T-helper 17 cell (primary cell): ENCODE data around the gene RIIAD1. TPM values are rescaled to one million over a fixed set of nuclear protein-coding genes. Genes with fewer than 3 reads are reported as not detected.
"Not testable (repeated sequence)": the region's sequence is repeated elsewhere in the genome, so short reads cannot be mapped to it uniquely, and the experiment has no call there.

Source experiments
- ATAC-seq: fragments of 150-1000 bp; cut with Tn5 transposase; 2 replicates; pipeline ENCODE4 v1.10.0; 2021; ENCODE audit warnings: mild to moderate bottlenecking, moderate library complexity
- DNase-seq, 3 donors: peaks; one replicate each; pipeline versions ENCODE4 v3.0.0 to v3.0.0-alpha.2; 2020 to 2021
- H3K9me3 ChIP-seq: one replicate; pipeline ENCODE4 v1.7.0; 2013; ENCODE audit warnings: low read length, mild to moderate bottlenecking; ENCODE audit not compliant: control insufficient read depth, poor library complexity, severe bottlenecking
- H3K27ac Mint-ChIP-seq: one replicate; pipeline ENCODE4 v1.8.0; 2022; ENCODE audit warnings: mild to moderate bottlenecking, moderate library complexity, mixed read lengths
- H3K27me3 Mint-ChIP-seq: one replicate; pipeline ENCODE4 v1.8.0; 2022; ENCODE audit warnings: mixed read lengths
- H3K36me3 Mint-ChIP-seq: one replicate; pipeline ENCODE4 v1.8.0; 2022; ENCODE audit warnings: low read depth, mixed read lengths
- H3K4me1 Mint-ChIP-seq: one replicate; pipeline ENCODE4 v1.8.0; 2022; ENCODE audit warnings: mild to moderate bottlenecking, mixed read lengths
- H3K4me3 Mint-ChIP-seq: one replicate; pipeline ENCODE4 v1.8.0; 2022; ENCODE audit warnings: mild to moderate bottlenecking, moderate library complexity, mixed read lengths
- total RNA-seq, 4 donors: library from RNA in 2 of 4; stranded (reverse) in 2 of 4; gene quantifications; one replicate each; pipeline ENCODE4 v1.2.3 and lab custom pipeline; 2022 to 2026

Gene RIIAD1, protein sequence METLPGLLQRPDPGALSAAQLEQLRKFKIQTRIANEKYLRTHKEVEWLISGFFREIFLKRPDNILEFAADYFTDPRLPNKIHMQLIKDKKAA
- not detected for total RNA-seq
- 0 reads per million in 2 donors for total RNA-seq (lab: John Stamatoyannopoulos, UW)

DNA sequence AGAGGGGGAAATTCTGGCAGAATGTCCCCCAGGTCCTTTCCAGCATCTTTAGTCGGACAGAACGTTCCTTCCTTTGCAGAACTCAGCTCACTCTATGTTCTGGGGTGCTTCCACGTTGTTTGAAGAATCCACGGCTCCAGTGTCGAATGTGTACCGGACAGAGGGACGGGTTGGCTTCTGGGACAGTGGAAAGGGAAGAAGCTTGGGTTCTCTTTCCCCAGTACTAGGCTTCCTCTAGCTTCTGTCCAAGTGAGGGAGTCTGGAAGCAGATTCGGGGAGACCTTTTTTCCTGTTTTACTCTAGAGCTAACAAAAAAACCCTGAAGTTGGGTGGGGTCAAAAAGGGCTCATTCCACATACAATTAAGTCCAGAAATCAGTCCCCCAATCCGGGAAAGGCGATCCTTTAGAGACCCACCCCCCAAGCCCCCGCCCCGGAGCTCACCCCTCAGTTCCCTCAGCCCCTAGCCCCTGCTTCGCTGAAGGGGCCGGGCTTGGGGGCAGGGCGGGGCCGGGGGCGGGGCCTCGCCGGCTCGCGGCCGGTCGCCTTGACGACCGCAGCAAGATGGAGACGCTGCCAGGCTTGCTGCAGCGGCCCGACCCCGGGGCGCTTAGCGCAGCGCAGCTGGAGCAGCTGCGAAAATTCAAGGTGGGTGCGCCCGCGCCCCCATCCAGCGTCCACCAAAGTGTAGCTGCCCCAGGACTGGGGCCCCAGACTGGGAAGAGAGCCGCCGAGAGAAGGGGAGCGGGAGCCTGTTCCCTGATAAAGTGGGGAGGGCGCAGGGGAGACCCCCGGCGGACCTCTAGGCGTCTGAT is at the start of gene RIIAD1:
RIIAD1 (plus strand) TSS at position 549 of the 814 bp plus-strand sequence; CDS start at position 564, 15 bp downstream.
- ATAC-seq (peak; percentile 87), DNase-seq (peak in 2 of 3 donors; percentile 36 to 43)
- Mint-ChIP-seq H3K4me1 (peaks cover 21% of the 10 kb centered on the region), H3K27me3 (peaks cover 69% of the 10 kb centered on the region), H3K4me3 (peak within 1 kb of the TSS; percentile 86), H3K36me3 (peaks cover 3% of the 10 kb centered on the region), H3K27ac (no peak within 1 kb of the TSS)
- no peaks in the 10 kb centered on the region for H3K9me3 ChIP-seq

DNA sequence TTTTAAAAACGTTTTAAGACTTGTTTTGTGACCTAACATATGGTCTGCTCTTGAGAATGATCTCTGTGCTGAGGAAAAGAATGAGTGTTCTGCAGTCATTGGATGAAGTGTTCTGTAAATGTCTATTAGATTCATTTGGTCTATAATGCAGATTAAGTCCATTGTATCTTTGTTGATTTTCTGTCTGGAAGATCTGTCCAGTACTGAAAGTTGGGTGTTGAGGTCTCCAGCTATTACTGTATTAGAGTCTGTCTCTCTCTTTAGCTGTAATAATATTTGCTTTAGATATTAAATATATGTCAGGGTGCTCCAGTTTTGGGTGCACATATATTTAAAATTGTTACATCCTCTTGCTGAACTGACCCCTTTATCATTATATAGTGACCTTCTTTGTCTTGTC is 47.9 kb upstream of the RIIAD1 start:
- Mint-ChIP-seq H3K27ac (no peak overlapping the region), H3K4me1 (peaks cover 10% of the 10 kb centered on the region), H3K36me3 (peaks cover 17% of the 10 kb centered on the region), H3K4me3 (no peak overlapping the region), H3K27me3 (no peaks in the 10 kb centered on the region)
- ATAC-seq (no peak), DNase-seq (no peak)
- no peaks in the 10 kb centered on the region for H3K9me3 ChIP-seq

DNA sequence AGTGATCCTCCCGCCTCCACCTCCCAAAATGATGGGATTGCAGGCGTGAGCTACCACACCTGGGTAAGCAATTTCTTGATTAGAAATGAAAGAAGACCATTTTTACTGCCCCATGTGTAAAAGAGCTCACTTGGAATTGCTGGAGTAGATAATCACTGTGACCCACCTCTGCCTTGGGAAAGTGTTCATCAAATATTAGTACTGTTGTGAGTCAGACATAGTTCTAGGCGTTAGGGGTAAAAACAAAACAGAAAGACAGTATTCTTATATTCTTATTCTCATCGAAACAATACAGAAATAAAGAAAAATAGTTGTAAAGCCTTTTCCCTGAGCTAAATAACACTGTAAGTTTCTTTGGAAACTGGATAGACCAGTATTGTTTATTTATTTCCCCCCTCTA is 40.9 kb upstream of the RIIAD1 start:
- no peaks in the 10 kb centered on the region for H3K9me3 ChIP-seq
- no peak overlapping the region for H3K4me3 Mint-ChIP-seq
- H3K27me3 Mint-ChIP-seq: no peaks in the 10 kb centered on the region

GRCh38 chr1:151680826-151681225 is 40.5 kb upstream of the RIIAD1 start:
- no peaks in the 10 kb centered on the region for H3K9me3 ChIP-seq
- Mint-ChIP-seq H3K36me3 (peaks cover 5% of the 10 kb centered on the region), H3K4me3 (no peak overlapping the region), H3K27ac (no peak overlapping the region), H3K27me3 (no peaks in the 10 kb centered on the region), H3K4me1 (peaks cover 3% of the 10 kb centered on the region)
- DNase-seq (no peak), ATAC-seq (no peak)

More for the DNA sequence above, 40.9 kb upstream of the RIIAD1 start:
- DNase-seq (no peak), ATAC-seq (no peak)
- Mint-ChIP-seq H3K4me1 (peaks cover 2% of the 10 kb centered on the region), H3K36me3 (peaks cover 5% of the 10 kb centered on the region), H3K27ac (no peak overlapping the region)

DNA sequence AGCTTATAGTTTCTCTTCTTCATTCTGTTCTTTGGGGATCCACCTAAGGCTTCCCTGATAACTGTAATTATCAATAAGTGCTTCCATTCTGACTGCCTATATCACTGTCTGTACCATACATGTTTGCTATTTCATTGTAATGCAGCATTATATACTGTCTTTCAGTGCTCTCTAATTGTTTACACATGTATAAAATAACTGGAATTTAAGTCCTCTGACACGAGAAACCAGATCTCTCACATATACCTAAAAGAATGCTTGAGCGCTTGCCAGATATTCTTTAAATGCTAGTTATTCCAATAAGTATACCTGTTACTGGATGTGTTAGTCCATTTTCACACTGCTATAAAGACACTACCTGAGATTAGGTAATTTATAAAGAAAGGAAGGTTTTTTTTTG is 39.4 kb upstream of the RIIAD1 start:
- H3K36me3 Mint-ChIP-seq: peaks cover 8% of the 10 kb centered on the region

DNA sequence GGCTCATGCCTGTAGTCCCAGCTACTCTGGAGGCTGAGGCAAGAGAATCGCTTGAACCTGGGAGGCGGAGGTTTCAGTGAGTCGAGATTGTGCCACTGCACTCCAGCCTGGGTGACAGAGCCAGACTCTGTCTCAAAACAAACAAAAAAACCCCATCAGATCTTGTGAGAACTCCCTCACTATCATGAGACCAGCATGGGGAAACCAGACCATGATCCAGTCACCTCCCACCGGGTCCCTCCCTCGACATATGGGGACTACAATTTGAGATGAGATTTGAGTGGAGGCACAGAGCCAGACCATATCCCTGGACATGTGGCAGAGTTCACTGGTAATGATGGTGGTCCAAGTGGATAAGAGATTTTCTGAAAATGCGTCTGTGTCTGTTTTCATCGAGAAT is 38.4 kb upstream of the RIIAD1 start:
- not testable (repeated sequence) for H3K27me3 Mint-ChIP-seq, H3K36me3 Mint-ChIP-seq, DNase-seq, H3K27ac Mint-ChIP-seq, H3K9me3 ChIP-seq, ATAC-seq, H3K4me3 Mint-ChIP-seq, H3K4me1 Mint-ChIP-seq

More for the DNA sequence above, 39.4 kb upstream of the RIIAD1 start:
- H3K4me3 Mint-ChIP-seq: no peak overlapping the region
- no peak overlapping the region for H3K27ac Mint-ChIP-seq
- ATAC-seq (no peak), DNase-seq (no peak)
- no peaks in the 10 kb centered on the region for H3K27me3 Mint-ChIP-seq
- peaks cover 4% of the 10 kb centered on the region for H3K4me1 Mint-ChIP-seq
- no peaks in the 10 kb centered on the region for H3K9me3 ChIP-seq

DNA sequence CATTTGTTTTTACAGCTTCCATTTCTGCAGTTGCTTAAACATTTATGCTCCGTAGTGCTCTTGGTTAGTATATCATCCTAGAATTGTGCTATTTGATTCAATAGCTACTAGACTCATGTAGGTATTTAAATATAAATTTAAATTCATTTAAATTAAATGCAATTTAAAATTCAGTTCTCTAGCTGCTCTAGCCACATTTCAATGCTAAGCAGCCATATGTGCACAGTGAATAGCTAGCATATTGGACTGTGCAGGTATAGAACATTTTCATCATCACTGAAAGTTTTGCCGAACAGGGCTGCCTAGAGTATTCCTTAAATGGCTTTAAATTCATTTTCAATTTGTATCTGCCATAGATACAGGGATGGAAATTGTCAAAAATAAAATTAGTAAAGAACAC is 37.2 kb upstream of the RIIAD1 start:
- Mint-ChIP-seq H3K4me1 (peaks cover 4% of the 10 kb centered on the region), H3K27me3 (no peaks in the 10 kb centered on the region)
- ATAC-seq: no peak

GRCh38 chr1:151686561-151686960 is 34.8 kb upstream of the RIIAD1 start:
- H3K36me3 Mint-ChIP-seq: peaks cover 5% of the 10 kb centered on the region
- no peaks in the 10 kb centered on the region for H3K27me3 Mint-ChIP-seq

More for the DNA sequence above, 37.2 kb upstream of the RIIAD1 start:
- no peak for DNase-seq
- Mint-ChIP-seq H3K4me3 (no peak overlapping the region), H3K27ac (no peak overlapping the region), H3K36me3 (peaks cover 8% of the 10 kb centered on the region)
- H3K9me3 ChIP-seq: no peaks in the 10 kb centered on the region

DNA sequence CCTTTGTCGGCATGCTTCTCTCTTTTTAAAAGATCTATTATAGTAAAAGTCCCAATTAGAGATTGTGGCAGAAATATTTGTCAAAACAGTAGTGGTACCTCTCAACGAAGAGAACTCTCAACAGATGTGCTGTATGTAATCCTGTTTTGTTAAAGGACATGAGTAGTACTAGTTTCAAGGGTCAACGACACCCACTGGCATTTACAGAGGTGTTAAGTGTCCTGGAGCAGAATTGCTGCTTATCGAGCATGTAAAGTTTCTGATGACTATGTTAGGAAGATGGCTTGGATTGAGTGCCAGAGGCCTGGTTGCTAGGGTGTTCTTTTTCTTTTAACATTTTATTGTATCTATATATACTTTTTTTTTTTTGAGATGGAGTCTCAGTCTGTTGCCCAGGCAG is 31.8 kb upstream of the RIIAD1 start:
- no peak overlapping the region for H3K4me3 Mint-ChIP-seq
- H3K27me3 Mint-ChIP-seq: no peaks in the 10 kb centered on the region
- H3K27ac Mint-ChIP-seq: no peak overlapping the region
- H3K9me3 ChIP-seq: no peaks in the 10 kb centered on the region
- peaks cover 12% of the 10 kb centered on the region for H3K4me1 Mint-ChIP-seq
- H3K36me3 Mint-ChIP-seq: peaks cover 6% of the 10 kb centered on the region
- no peak for ATAC-seq
- DNase-seq: no peak

More at GRCh38 chr1:151686561-151686960, 34.8 kb upstream of the RIIAD1 start:
- DNase-seq (no peak), ATAC-seq (no peak)
- H3K9me3 ChIP-seq: no peaks in the 10 kb centered on the region
- Mint-ChIP-seq H3K4me3 (no peak overlapping the region), H3K27ac (no peak overlapping the region), H3K4me1 (peaks cover 9% of the 10 kb centered on the region)

DNA sequence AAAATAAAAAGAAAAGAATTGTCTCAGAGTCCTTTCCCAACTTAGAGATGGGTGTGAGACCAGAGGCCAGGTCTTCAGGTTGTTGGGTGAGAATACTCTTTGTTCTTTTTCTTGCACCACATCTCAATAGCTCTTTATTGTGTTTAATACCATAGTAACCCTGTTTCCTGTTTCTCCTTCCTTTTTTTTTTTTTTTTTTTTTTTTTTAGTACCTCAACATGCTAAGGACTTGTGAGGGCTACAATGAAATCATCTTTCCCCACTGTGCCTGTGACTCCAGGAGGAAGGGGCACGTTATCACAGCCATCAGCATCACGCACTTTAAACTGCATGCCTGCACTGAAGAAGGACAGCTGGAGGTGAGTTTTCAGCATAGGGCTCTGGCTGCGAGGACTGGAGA is 29.1 kb upstream of the RIIAD1 start:
- no peak overlapping the region for H3K27ac Mint-ChIP-seq

DNA sequence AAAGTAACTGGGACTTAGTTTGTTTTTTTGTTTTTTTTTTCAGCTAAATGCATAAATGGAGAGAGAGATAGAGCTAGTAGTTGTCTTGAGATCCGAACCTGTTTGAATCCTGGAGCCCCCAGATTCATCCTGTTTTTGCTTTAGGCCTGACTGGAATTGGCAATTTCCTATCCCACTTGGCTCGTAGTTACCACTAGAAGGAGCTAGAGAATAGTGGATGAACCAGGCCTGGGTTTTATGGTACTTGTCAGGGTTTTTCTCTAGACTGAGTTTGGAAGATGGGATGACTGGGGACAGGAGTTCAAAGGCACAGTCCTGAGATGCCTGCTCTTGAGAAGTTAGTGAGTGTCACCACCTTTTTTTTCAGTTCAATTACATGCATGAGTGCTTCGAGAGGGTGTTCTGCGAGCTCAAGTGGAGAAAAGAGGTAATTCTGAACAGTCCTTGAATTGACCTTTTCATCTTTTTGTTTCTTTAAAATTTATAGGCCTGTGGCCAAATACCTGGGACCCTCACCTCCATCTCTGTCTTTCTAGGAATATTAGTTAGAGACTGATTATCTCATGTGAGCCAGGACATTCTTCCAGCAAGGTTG is 28.2 kb upstream of the RIIAD1 start:
- DNase-seq: no peak
- no peak overlapping the region for H3K4me3 Mint-ChIP-seq
- H3K27me3 Mint-ChIP-seq: no peaks in the 10 kb centered on the region
- peaks cover 5% of the 10 kb centered on the region for H3K36me3 Mint-ChIP-seq
- no peak overlapping the region for H3K27ac Mint-ChIP-seq
- peaks cover 15% of the 10 kb centered on the region for H3K4me1 Mint-ChIP-seq
- ATAC-seq: no peak
- no peaks in the 10 kb centered on the region for H3K9me3 ChIP-seq

More for the DNA sequence above, 29.1 kb upstream of the RIIAD1 start:
- H3K4me3 Mint-ChIP-seq: no peak overlapping the region
- ATAC-seq: peak; percentile 27
- H3K4me1 Mint-ChIP-seq: peaks cover 15% of the 10 kb centered on the region
- H3K36me3 Mint-ChIP-seq: peaks cover 5% of the 10 kb centered on the region
- no peaks in the 10 kb centered on the region for H3K9me3 ChIP-seq
- DNase-seq: no peak
- H3K27me3 Mint-ChIP-seq: no peaks in the 10 kb centered on the region

DNA sequence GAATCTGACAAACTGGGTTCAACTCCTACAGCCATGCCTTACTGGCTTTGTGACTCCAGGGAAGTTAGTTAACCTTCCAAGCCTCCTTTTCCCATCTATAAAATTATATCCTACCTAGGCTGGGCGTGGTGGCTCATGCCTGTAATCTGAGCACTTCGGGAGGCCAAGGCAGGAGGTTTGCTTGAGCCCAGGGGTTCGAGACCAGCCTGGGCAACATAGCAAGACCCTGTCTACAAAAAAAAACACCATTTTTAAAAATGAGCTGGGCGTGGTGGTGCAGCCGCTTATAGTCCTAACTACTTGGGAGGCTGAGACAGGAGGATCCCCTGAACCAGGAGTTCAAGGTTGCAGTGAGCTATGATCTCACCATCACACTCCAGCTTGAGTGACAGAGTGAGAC is 19.8 kb upstream of the RIIAD1 start:
- H3K9me3 ChIP-seq: no peaks in the 10 kb centered on the region
- no peak for ATAC-seq
- no peaks in the 10 kb centered on the region for H3K27me3 Mint-ChIP-seq
- peaks cover 20% of the 10 kb centered on the region for H3K4me1 Mint-ChIP-seq
- no peak overlapping the region for H3K27ac Mint-ChIP-seq
- DNase-seq: no peak
- no peak overlapping the region for H3K4me3 Mint-ChIP-seq
- H3K36me3 Mint-ChIP-seq: peaks cover 15% of the 10 kb centered on the region

- peaks cover 15% of the 10 kb centered on the region for H3K36me3 Mint-ChIP-seq
- H3K9me3 ChIP-seq: no peaks in the 10 kb centered on the region
- H3K27me3 Mint-ChIP-seq: no peaks in the 10 kb centered on the region
- DNase-seq (no peak), ATAC-seq (no peak)
- no peak overlapping the region for H3K27ac Mint-ChIP-seq
- no peak overlapping the region for H3K4me3 Mint-ChIP-seq
- peaks cover 21% of the 10 kb centered on the region for H3K4me1 Mint-ChIP-seq
These were observed 18.4 kb upstream of the RIIAD1 start for GRCh38 chr1:151702936-151703335.
